Ecto neural progenitor cell (in vitro differentiated cells): ENCODE data around the gene SGK1.

ENCODE experiments used
- DNase-seq: peaks from one replicate; pipeline ENCODE4 v3.0.0-alpha.2; 2018; ENCODE audit warnings: low spot score

SGK1 gene

GRCh38 chr6:134123666-134124208 is 194.2 kb downstream of the SGK1 start:
- no peak for DNase-seq

DNA sequence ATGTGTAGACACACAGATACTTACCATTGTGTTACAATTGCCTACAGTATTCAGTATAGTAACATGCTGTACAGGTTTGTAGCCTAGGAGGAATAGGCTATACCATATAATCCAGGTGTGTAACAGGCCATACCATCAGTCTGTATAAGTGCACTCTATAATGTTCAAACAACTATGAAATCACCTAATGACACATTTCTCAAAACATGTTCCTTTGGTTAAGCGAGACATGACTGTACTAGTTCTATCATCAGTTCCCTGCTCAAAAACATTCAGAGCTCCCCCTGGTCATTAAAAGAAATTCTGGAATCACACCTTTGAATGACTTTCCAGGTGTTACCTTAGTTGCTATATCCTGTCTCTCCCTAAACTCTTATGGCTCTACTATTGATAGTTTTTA is 195.1 kb downstream of the SGK1 start:
- no peak for DNase-seq

GRCh38 chr6:134119486-134119885 is 198.4 kb downstream of the SGK1 start:
- DNase-seq: no peak
